Activated naive CD8-positive, alpha-beta T cell treated with anti-CD3 and anti-CD28 coated beads for 36 hours (primary cell): Measurements from ENCODE around the gene CSMD2. TPM values are rescaled to one million over a fixed set of nuclear protein-coding genes. Genes with fewer than 3 reads are reported as not detected.

Experiments
- DNase-seq: peaks from one replicate; pipeline ENCODE4 v3.0.0; 2021
- H3K27ac Mint-ChIP-seq: one replicate; pipeline ENCODE4 v1.8.0; 2022; ENCODE audit warnings: mild to moderate bottlenecking, moderate library complexity, mixed read lengths
- H3K27me3 Mint-ChIP-seq: one replicate; pipeline ENCODE4 v1.8.0; 2022; ENCODE audit warnings: mild to moderate bottlenecking, mixed read lengths
- H3K36me3 Mint-ChIP-seq: one replicate; pipeline ENCODE4 v1.8.0; 2021; ENCODE audit warnings: mild to moderate bottlenecking, mixed read lengths
- H3K4me1 Mint-ChIP-seq: one replicate; pipeline ENCODE4 v1.8.0; 2021; ENCODE audit warnings: mixed read lengths
- H3K4me3 Mint-ChIP-seq: one replicate; pipeline ENCODE4 v1.8.0; 2022; ENCODE audit warnings: mild to moderate bottlenecking, moderate library complexity, mixed read lengths
- H3K9me3 Mint-ChIP-seq: one replicate; pipeline ENCODE4 v1.8.0; 2022; ENCODE audit warnings: mixed read lengths
- total RNA-seq, 2 experiments: library from RNA; stranded (reverse); gene quantifications; one replicate each; pipeline ENCODE4 v1.2.3, GENCODE V29; 2021

CSMD2 gene
- total RNA-seq, 2 experiments from 2014 or later: not detected

- H3K9me3 Mint-ChIP-seq: no peaks in the 10 kb centered on the region
- no peaks in the 10 kb centered on the region for H3K4me1 Mint-ChIP-seq
- no peaks in the 10 kb centered on the region for H3K36me3 Mint-ChIP-seq
- H3K27me3 Mint-ChIP-seq: peaks cover 20% of the 10 kb centered on the region
- DNase-seq: no peak
- no peak overlapping the region for H3K27ac Mint-ChIP-seq
- no peak overlapping the region for H3K4me3 Mint-ChIP-seq
Measured at GRCh38 chr1:33703464-33703863, 461.6 kb downstream of the CSMD2 start.

- H3K4me3 Mint-ChIP-seq: no peak overlapping the region
- no peaks in the 10 kb centered on the region for H3K9me3 Mint-ChIP-seq
- no peaks in the 10 kb centered on the region for H3K4me1 Mint-ChIP-seq
- no peaks in the 10 kb centered on the region for H3K36me3 Mint-ChIP-seq
- no peak overlapping the region for H3K27ac Mint-ChIP-seq
- H3K27me3 Mint-ChIP-seq: peaks cover 16% of the 10 kb centered on the region
- no peak for DNase-seq
Measured at GRCh38 chr1:33698361-33699035, 466.5 kb downstream of the CSMD2 start.

GRCh38 chr1:33697816-33698215 is 467.2 kb downstream of the CSMD2 start:
- Mint-ChIP-seq H3K36me3 (no peaks in the 10 kb centered on the region), H3K27ac (no peak overlapping the region), H3K9me3 (no peaks in the 10 kb centered on the region), H3K4me3 (no peak overlapping the region), H3K4me1 (no peaks in the 10 kb centered on the region), H3K27me3 (peaks cover 16% of the 10 kb centered on the region)
- no peak for DNase-seq

- Mint-ChIP-seq H3K36me3 (no peaks in the 10 kb centered on the region), H3K4me1 (no peaks in the 10 kb centered on the region), H3K9me3 (no peaks in the 10 kb centered on the region), H3K4me3 (no peak overlapping the region), H3K27me3 (peaks cover 16% of the 10 kb centered on the region), H3K27ac (no peak overlapping the region)
- DNase-seq: no peak
Measured at GRCh38 chr1:33696962-33697361, 468.1 kb downstream of the CSMD2 start.

- Mint-ChIP-seq H3K27ac (no peak overlapping the region), H3K4me3 (no peak overlapping the region)
Measured at GRCh38 chr1:33696311-33696710, 468.7 kb downstream of the CSMD2 start.

GRCh38 chr1:33692206-33693188 is 472.5 kb downstream of the CSMD2 start:
- Mint-ChIP-seq H3K4me1 (no peaks in the 10 kb centered on the region), H3K4me3 (no peak overlapping the region), H3K36me3 (no peaks in the 10 kb centered on the region), H3K27me3 (peaks cover 16% of the 10 kb centered on the region), H3K9me3 (no peaks in the 10 kb centered on the region), H3K27ac (no peak overlapping the region)
- DNase-seq: no peak

More at GRCh38 chr1:33696311-33696710, 468.7 kb downstream of the CSMD2 start:
- Mint-ChIP-seq H3K4me1 (no peaks in the 10 kb centered on the region), H3K27me3 (peaks cover 16% of the 10 kb centered on the region), H3K9me3 (no peaks in the 10 kb centered on the region), H3K36me3 (no peaks in the 10 kb centered on the region)
- no peak for DNase-seq

GRCh38 chr1:33687000-33687399 is 478.0 kb downstream of the CSMD2 start:
- H3K4me1 Mint-ChIP-seq: no peaks in the 10 kb centered on the region
- no peaks in the 10 kb centered on the region for H3K9me3 Mint-ChIP-seq
- H3K27me3 Mint-ChIP-seq: peaks cover 44% of the 10 kb centered on the region
- no peak overlapping the region for H3K27ac Mint-ChIP-seq
- no peaks in the 10 kb centered on the region for H3K36me3 Mint-ChIP-seq
- H3K4me3 Mint-ChIP-seq: no peak overlapping the region
- no peak for DNase-seq

- H3K36me3 Mint-ChIP-seq: no peaks in the 10 kb centered on the region
- no peak overlapping the region for H3K4me3 Mint-ChIP-seq
- no peaks in the 10 kb centered on the region for H3K4me1 Mint-ChIP-seq
- no peak for DNase-seq
- peaks cover 44% of the 10 kb centered on the region for H3K27me3 Mint-ChIP-seq
- H3K27ac Mint-ChIP-seq: no peak overlapping the region
- H3K9me3 Mint-ChIP-seq: no peaks in the 10 kb centered on the region
Measured at GRCh38 chr1:33686551-33686950, 478.5 kb downstream of the CSMD2 start.

GRCh38 chr1:33685256-33685655 is 479.8 kb downstream of the CSMD2 start:
- Mint-ChIP-seq H3K36me3 (no peaks in the 10 kb centered on the region), H3K4me3 (no peak overlapping the region), H3K27me3 (peaks cover 44% of the 10 kb centered on the region), H3K4me1 (no peaks in the 10 kb centered on the region), H3K9me3 (no peaks in the 10 kb centered on the region), H3K27ac (no peak overlapping the region)
- DNase-seq: no peak

GRCh38 chr1:33684396-33685179 is 480.4 kb downstream of the CSMD2 start:
- Mint-ChIP-seq H3K27ac (no peak overlapping the region), H3K4me1 (no peaks in the 10 kb centered on the region), H3K27me3 (peaks cover 44% of the 10 kb centered on the region), H3K36me3 (no peaks in the 10 kb centered on the region), H3K4me3 (no peak overlapping the region), H3K9me3 (no peaks in the 10 kb centered on the region)
- no peak for DNase-seq

GRCh38 chr1:33683913-33684312 is 481.1 kb downstream of the CSMD2 start:
- Mint-ChIP-seq H3K27ac (no peak overlapping the region), H3K9me3 (no peaks in the 10 kb centered on the region), H3K4me3 (no peak overlapping the region), H3K4me1 (no peaks in the 10 kb centered on the region), H3K36me3 (no peaks in the 10 kb centered on the region), H3K27me3 (peaks cover 43% of the 10 kb centered on the region)
- DNase-seq: no peak

GRCh38 chr1:33682371-33682770 is 482.7 kb downstream of the CSMD2 start:
- Mint-ChIP-seq H3K9me3 (peaks cover 1% of the 10 kb centered on the region), H3K27me3 (peaks cover 38% of the 10 kb centered on the region), H3K4me3 (no peak overlapping the region), H3K27ac (no peak overlapping the region), H3K36me3 (no peaks in the 10 kb centered on the region), H3K4me1 (no peaks in the 10 kb centered on the region)
- DNase-seq: no peak

- Mint-ChIP-seq H3K9me3 (peaks cover 1% of the 10 kb centered on the region), H3K4me3 (no peak overlapping the region), H3K27ac (no peak overlapping the region), H3K27me3 (peaks cover 25% of the 10 kb centered on the region), H3K4me1 (no peaks in the 10 kb centered on the region), H3K36me3 (no peaks in the 10 kb centered on the region)
- DNase-seq: no peak
Measured at GRCh38 chr1:33680281-33680840, 484.7 kb downstream of the CSMD2 start.

- Mint-ChIP-seq H3K4me1 (no peaks in the 10 kb centered on the region), H3K36me3 (no peaks in the 10 kb centered on the region), H3K9me3 (peaks cover 3% of the 10 kb centered on the region), H3K27ac (no peak overlapping the region), H3K4me3 (no peak overlapping the region), H3K27me3 (peaks cover 26% of the 10 kb centered on the region)
- DNase-seq: no peak
Measured at GRCh38 chr1:33670567-33670966, 494.5 kb downstream of the CSMD2 start.

GRCh38 chr1:33668695-33669094 is 496.3 kb downstream of the CSMD2 start:
- H3K27ac Mint-ChIP-seq: no peak overlapping the region

More at GRCh38 chr1:33668695-33669094, 496.3 kb downstream of the CSMD2 start:
- no peak overlapping the region for H3K4me3 Mint-ChIP-seq
- H3K4me1 Mint-ChIP-seq: no peaks in the 10 kb centered on the region
- H3K36me3 Mint-ChIP-seq: no peaks in the 10 kb centered on the region
- peaks cover 3% of the 10 kb centered on the region for H3K9me3 Mint-ChIP-seq
- H3K27me3 Mint-ChIP-seq: peaks cover 26% of the 10 kb centered on the region
- no peak for DNase-seq
